HG03442 (cell line): ENCODE measurements around the gene PRPSAP1.
A peak's percentile ranks its signal among the peaks of the same experiment; 100 is the strongest.

Experiments used
- ATAC-seq: cut with Tn5 transposase; IDR thresholded peaks from one replicate; pipeline ENCODE4 v1.9.1; 2021; ENCODE audit warnings: mild to moderate bottlenecking, moderate library complexity; ENCODE audit not compliant: unreplicated experiment

The PRPSAP1 gene

GRCh38 chr17:76383546-76384221 lies 30.0 kb upstream of the PRPSAP1 start:
- peak; percentile 8 for ATAC-seq

GRCh38 chr17:76382803-76383545 lies 29.3 kb upstream of the PRPSAP1 start:
- no peak for ATAC-seq

- no peak for ATAC-seq
Measured at GRCh38 chr17:76382351-76382802, 28.7 kb upstream of the PRPSAP1 start.

GRCh38 chr17:76381633-76382350 lies 28.1 kb upstream of the PRPSAP1 start:
- no peak for ATAC-seq

DNA sequence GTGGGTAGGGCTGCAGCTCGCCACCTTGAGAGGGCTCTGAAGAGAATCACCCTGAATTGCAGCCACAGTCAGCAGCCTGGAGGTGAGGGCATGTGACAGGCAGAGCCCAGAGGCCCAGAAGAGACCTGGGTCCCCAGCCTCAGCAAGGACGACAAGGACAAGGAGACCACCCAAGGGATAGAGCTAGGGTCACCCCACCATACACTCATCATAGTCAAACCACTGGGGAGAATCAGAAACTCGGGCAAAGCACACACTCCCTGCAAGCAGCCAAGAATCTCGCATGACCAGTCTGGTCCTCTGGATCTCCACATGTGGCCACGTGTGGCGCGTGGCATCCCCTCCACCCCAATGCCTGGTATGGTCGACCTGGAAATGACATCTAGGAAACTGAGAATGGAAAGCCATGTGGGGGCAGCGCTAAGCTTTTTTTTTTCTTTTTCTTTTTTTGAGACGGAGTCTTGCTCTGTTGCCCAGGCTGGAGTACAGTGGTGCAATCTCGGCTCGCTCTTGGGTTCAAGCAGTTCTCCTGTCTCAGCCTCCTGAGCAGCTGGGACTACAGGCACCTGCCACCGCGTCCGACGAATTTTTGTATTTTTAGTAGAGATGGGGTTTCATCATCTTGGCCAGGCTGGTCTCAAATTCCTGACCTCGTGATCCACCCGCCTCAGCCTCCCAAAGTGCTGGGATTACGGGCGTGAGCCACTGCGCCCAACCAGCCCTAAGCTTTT lies 26.1 kb upstream of the PRPSAP1 start:
- no peak for ATAC-seq

- ATAC-seq = no peak
Measured at GRCh38 chr17:76379275-76379641, 25.5 kb upstream of the PRPSAP1 start.

- ATAC-seq = no peak
Measured at GRCh38 chr17:76378548-76379274, 25.0 kb upstream of the PRPSAP1 start.

DNA sequence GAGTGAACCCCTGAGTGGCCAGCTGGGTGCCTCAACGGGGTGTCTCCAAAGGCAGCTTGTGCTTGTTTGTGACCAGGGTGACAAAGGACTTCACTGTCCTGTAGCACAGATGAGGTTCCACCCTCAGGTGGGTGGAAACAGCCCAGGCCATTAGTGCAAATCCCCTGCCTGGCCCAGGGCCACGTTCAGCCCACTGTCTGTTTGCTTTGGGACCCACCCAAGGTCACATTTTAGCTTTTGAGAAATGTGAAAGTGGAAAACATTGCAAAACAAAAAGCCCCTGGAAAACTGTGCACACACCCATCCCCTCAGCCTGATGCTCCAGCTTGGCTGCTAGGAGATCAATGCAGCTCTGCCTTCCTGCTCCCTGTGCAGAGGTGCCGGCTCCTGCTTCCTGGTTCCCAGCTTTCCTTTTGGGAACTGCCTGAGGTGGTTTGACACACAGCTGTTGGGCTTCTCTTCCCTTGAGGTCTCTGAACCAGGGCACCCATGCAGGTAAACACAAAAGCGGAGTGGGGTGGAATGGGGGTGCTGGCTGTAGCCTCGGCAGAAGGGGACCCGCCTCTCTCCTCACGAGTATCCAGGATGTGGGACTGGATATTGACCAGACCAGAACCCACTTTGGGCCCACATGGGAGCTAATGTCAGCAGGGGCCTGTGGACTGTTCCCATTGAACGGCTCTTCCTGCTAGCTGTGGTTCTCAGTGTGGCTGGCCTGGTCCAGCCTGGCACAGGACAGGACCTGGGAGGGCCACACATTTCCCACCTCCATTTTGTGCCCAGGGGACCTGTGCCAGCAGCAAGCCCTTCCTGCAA lies 22.8 kb upstream of the PRPSAP1 start:
- no peak for ATAC-seq

- ATAC-seq = no peak
Measured at GRCh38 chr17:76371656-76372628, 18.2 kb upstream of the PRPSAP1 start.

- no peak for ATAC-seq
Measured at GRCh38 chr17:76370261-76370993, 16.7 kb upstream of the PRPSAP1 start.

- ATAC-seq = no peak
Measured at GRCh38 chr17:76369804-76370203, 16.1 kb upstream of the PRPSAP1 start.

- ATAC-seq = no peak
Measured at GRCh38 chr17:76369379-76369778, 15.7 kb upstream of the PRPSAP1 start.

GRCh38 chr17:76368545-76368944 lies 14.8 kb upstream of the PRPSAP1 start:
- ATAC-seq = no peak

DNA sequence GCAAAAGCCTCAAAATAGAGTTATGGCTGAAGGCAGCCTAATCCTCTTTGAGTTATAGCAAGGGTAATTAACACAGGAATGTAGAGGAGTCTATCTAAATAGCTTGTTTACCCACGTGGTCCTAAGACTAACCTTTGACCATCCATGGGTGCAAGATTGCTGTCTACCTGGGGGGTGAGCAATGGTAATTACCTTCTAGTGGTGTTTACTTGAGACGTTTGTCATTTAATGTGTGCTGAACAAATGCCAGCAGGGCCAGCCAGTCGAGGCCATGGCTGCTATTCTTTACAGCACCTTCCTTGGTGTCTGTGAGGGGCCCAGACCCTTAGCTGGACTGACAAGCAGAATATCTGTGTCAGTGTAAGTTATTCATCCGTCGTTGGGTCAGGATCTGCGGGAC lies 13.9 kb upstream of the PRPSAP1 start:
- ATAC-seq = no peak

DNA sequence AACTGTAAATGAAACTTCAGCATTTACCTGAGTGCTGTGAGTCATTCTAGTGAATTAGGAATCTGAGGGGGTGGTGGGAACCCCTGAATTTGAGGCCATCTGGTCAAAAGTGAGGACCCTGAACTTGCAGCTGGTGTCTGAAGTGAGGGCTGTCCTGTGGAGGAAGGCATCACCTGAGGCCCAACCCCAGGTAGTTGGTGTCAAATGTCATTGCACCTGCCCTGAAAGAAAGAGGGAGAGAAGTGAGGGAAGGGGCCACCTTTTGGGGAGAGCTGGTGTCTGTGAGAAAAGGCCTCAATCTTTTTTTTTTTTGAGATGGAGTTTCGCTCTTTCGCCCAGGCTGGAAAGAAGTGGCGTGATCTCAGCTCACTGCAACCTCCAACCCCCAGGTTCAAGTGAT lies 12.5 kb upstream of the PRPSAP1 start:
- ATAC-seq = no peak

GRCh38 chr17:76365256-76365903 lies 11.7 kb upstream of the PRPSAP1 start:
- ATAC-seq = no peak

DNA sequence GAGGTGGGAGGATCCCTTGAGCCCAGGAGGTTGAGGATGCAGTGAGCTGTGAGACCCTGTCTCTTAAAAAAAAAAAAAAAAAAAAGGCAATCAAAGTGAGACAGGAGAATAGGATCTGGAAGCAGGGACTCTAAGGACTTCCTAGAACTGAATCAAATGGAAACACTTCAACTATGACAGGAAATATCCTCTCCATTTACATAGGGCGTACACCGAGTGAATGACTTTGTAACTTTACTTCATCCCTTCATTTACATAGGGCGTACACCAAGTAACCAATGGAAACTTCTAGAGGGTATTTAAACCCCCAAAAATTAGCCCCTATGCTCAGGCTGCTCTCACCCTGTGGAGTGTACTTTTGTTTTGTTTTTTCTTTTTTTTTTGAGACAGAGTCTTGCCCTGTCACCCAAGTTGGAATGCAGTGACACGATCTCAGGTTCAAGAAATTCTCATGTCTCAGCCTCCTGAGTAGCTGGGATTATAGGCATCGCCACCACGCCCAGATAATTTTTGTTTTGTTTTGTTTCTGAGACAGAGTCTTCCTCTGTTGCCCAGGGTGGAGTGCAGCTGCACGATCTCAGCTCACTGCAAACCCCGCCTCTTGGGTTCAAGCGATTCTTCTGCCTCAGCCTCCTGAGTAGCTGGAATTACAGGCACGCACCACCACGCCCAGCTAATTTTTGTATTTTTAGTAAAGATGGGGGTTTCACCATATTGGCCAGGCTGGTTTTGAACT lies 9.6 kb upstream of the PRPSAP1 start:
- no peak for ATAC-seq
